HepG2 (cell line): ENCODE data around the gene CCDC38. TPM values are rescaled to one million over a fixed set of nuclear protein-coding genes. Genes with fewer than 3 reads are reported as not detected.
A peak's percentile ranks its signal among the peaks of the same experiment; 100 is the strongest.

Source experiments
- ATF6 ChIP-seq: sonication (generic); formaldehyde crosslinking; conservative IDR thresholded peaks from 2 replicates; pipeline ENCODE4 v1.4.0; 2020; ENCODE audit warnings: missing genetic modification reagents
- DR1 ChIP-seq: sonication (generic); formaldehyde crosslinking; IDR thresholded peaks from 2 replicates; pipeline ENCODE4 v1.8.0; 2021; ENCODE audit warnings: mild to moderate bottlenecking, missing genetic modification reagents, inconsistent platforms
- KDM2A ChIP-seq: sonication (generic); formaldehyde crosslinking; IDR thresholded peaks from 2 replicates; pipeline ENCODE4 v1.4.0; 2020; ENCODE audit warnings: low read depth, missing genetic modification reagents, borderline replicate concordance
- KDM5A ChIP-seq: fragments of 200-600 bp; sonication (generic); IDR thresholded peaks from 2 replicates; pipeline ENCODE4 v1.7.0; 2018; ENCODE audit warnings: antibody characterized with exemption, mild to moderate bottlenecking, low read length, borderline replicate concordance
- MBD4 ChIP-seq: IDR thresholded peaks from 2 replicates; pipeline ENCODE4 v1.6.1; 2012; ENCODE audit warnings: low read length, inconsistent platforms, borderline replicate concordance
- MIER3 ChIP-seq: IDR thresholded peaks from 2 replicates; pipeline ENCODE4 v1.6.1; 2016; ENCODE audit warnings: missing compliant biosample characterization, borderline replicate concordance
- NCOR1 ChIP-seq: fragments of 200-600 bp; sonication (generic); IDR thresholded peaks from 2 replicates; pipeline ENCODE4 v1.7.0; 2017; ENCODE audit warnings: antibody characterized with exemption, low read length, borderline replicate concordance
- PCBP2 ChIP-seq: fragments of 200-400 bp; formaldehyde crosslinking; optimal IDR thresholded peaks from 2 replicates; pipeline ENCODE3; 2018; ENCODE audit warnings: low read length, low read depth; ENCODE audit not compliant: poor library complexity, severe bottlenecking
- PHF20 ChIP-seq: sonication (generic); formaldehyde crosslinking; IDR thresholded peaks from 2 replicates; pipeline ENCODE4 v1.5.0; 2020; ENCODE audit warnings: mild to moderate bottlenecking, missing genetic modification reagents
- RFX1 ChIP-seq: fragments of 450-650 bp; IDR thresholded peaks from 2 replicates; pipeline ENCODE4 v1.6.1; 2017
- SNAPC4 ChIP-seq: sonication (generic); formaldehyde crosslinking; IDR thresholded peaks from 2 replicates; pipeline ENCODE4 v1.4.0; 2020; ENCODE audit warnings: mild to moderate bottlenecking, missing genetic modification reagents
- ZNF564 ChIP-seq: sonication (generic); formaldehyde crosslinking; IDR thresholded peaks from 2 replicates; pipeline ENCODE4 v1.8.1; 2023; ENCODE audit warnings: mild to moderate bottlenecking, missing genetic modification reagents
- polyA plus RNA-seq, 8 experiments: library from polyadenylated mRNA; depleted of rRNA in 3 of 8; stranded (reverse) in 7 of 8; unstranded in 1 of 8; fragments of >200 nt; fragmentation: Illumina TruSeq in 4 of 8; extraction: Trizol in 4 of 8; gene quantifications; 2 replicates each; pipeline versions ENCODE4 v1.2.1 to v1.2.3, GENCODE V29; 2011 to 2016; ENCODE audit warnings: low read depth in 4 of 8, missing spikeins in 1 of 8, mixed read lengths in 1 of 8; ENCODE audit not compliant: insufficient read depth in 1 of 8
- total RNA-seq, 5 experiments: library from RNA; depleted of rRNA; stranded (reverse); fragments of >200 nt; fragmentation: Illumina TruSeq; extraction: Trizol; gene quantifications; 2 replicates each; pipeline ENCODE4 v1.2.3, GENCODE V29; 2016; ENCODE audit warnings: low read depth in 1 of 5
- TF ChIP-seq, protein P1 (sequence below): IDR thresholded peaks from 2 replicates; pipeline ENCODE4 v1.6.1; 2016; ENCODE audit warnings: low read depth
- TF ChIP-seq, protein P2 (sequence below): IDR thresholded peaks from 2 replicates; pipeline ENCODE4 v1.6.1; 2016
- TF ChIP-seq, protein P3 (sequence below): sonication (generic); formaldehyde crosslinking; IDR thresholded peaks from 2 replicates; pipeline ENCODE4 v1.4.0; 2020; ENCODE audit warnings: mild to moderate bottlenecking, missing genetic modification reagents

CCDC38 gene
- total and polyA plus RNA-seq, 2 of the 13 experiments (the other 11 are each of a cell fraction or from before 2014, with no cell fraction given): 0.24 to 0.32 TPM

DNA sequence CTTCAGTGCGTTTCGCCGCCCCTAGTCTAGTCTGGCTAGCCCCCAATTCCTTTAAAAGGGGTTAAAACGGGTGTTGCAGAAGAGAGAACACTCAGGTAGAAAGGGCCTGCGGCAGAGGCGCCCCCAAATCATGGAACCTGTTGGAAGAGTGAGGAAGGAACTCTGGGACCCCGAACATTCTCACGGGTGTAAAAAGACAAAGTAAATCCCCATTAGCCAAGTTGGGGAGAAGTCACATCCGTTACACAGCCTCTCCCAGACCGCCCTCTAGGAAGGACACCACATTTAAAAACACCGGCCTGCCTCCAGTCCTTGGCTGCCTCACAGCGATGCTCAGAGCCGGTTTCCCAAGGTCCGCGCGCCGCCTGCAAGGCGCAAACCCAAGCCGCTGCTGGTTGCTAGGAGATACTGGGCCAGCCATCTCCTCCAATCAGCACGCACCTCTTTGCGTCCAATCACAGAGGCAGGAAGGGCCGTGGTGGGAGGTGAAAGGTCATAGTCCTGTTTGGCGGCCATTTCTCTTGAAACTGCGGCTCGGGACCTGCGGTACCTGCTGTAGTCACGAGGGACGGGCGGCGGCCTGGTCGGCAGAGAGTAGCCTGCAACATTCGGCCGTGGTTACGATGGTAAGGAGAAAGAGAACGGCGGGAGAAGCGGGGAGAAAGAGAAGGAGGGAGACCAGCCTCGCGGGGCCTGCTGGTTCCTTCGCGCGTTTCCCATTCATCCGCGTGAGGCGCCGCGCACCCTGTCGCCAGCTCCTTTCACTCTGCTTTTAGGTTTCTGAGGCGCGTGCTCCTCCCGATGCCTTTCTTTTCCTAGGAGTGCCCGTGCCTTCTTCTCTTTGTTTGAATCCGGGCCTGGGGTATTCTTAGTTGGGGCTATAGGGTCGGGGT is 83.7 kb downstream of the CCDC38 start, which contains the start of gene SNRPF (continued):
- TF ChIP-seq, protein P1, sequence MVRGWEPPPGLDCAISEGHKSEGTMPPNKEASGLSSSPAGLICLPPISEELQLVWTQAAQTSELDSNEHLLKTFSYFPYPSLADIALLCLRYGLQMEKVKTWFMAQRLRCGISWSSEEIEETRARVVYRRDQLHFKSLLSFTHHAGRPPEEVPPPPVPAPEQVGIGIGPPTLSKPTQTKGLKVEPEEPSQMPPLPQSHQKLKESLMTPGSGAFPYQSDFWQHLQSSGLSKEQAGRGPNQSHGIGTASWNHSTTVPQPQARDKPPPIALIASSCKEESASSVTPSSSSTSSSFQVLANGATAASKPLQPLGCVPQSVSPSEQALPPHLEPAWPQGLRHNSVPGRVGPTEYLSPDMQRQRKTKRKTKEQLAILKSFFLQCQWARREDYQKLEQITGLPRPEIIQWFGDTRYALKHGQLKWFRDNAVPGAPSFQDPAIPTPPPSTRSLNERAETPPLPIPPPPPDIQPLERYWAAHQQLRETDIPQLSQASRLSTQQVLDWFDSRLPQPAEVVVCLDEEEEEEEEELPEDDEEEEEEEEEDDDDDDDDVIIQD (CRISPR knock-in tag): peak; percentile 67; the same call in 1 of the 2 replicates
- TF ChIP-seq DR1: peak; percentile 27; the same call in 1 of the 2 replicates
- peak; percentile 93 for TF ChIP-seq KDM2A (CRISPR knock-in tag)
- peak; percentile 63; the same call in 1 of the 2 replicates for TF ChIP-seq MIER3
- no peak for TF ChIP-seq MBD4
- TF ChIP-seq ZNF564: 0 out of 2 replicates have a peak, but pooled peaks have one; percentile 32
- peak; percentile 91 for TF ChIP-seq PHF20 (CRISPR knock-in tag)
- no peak for TF ChIP-seq PCBP2
- TF ChIP-seq RFX1: peak; percentile 97
- no peak for TF ChIP-seq SNAPC4 (CRISPR knock-in tag)
- no peak; the same call in 1 of the 2 replicates for TF ChIP-seq NCOR1
- TF ChIP-seq KDM5A: peak; percentile 95; the same call in 1 of the 2 replicates
- 0 out of 2 replicates have a peak, but pooled peaks have one; percentile 48 for TF ChIP-seq ATF6 (CRISPR knock-in tag)
- TF ChIP-seq, protein P2, sequence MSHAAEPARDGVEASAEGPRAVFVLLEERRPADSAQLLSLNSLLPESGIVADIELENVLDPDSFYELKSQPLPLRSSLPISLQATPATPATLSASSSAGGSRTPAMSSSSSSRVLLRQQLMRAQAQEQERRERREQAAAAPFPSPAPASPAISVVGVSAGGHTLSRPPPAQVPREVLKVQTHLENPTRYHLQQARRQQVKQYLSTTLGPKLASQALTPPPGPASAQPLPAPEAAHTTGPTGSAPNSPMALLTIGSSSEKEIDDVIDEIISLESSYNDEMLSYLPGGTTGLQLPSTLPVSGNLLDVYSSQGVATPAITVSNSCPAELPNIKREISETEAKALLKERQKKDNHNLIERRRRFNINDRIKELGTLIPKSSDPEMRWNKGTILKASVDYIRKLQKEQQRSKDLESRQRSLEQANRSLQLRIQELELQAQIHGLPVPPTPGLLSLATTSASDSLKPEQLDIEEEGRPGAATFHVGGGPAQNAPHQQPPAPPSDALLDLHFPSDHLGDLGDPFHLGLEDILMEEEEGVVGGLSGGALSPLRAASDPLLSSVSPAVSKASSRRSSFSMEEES (CRISPR knock-in tag): peak; percentile 92
- TF ChIP-seq, protein P3, sequence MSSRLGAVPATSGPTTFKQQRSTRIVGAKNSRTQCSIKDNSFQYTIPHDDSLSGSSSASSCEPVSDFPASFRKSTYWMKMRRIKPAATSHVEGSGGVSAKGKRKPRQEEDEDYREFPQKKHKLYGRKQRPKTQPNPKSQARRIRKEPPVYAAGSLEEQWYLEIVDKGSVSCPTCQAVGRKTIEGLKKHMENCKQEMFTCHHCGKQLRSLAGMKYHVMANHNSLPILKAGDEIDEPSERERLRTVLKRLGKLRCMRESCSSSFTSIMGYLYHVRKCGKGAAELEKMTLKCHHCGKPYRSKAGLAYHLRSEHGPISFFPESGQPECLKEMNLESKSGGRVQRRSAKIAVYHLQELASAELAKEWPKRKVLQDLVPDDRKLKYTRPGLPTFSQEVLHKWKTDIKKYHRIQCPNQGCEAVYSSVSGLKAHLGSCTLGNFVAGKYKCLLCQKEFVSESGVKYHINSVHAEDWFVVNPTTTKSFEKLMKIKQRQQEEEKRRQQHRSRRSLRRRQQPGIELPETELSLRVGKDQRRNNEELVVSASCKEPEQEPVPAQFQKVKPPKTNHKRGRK (CRISPR knock-in tag): no peak
